ENCODE measurements around the gene TM9SF2.
"Not testable (repeated sequence)": the region's sequence is repeated elsewhere in the genome, so short reads cannot be mapped to it uniquely, and the experiment has no call there.

Gene TM9SF2

GRCh38 chr13:99484473-99484872 is 16.8 kb upstream of the TM9SF2 start:
- WGBS, 2 donors (ENCODE audit: extremely low coverage in 2 of 2, insufficient read length in 2 of 2, insufficient replicate concordance in 1 of 2), result no CpG with 5 or more reads among the region's 4 CpGs
- Histone ChIP-seq H3K4me1 (ENCODE audit: control insufficient read depth in 2 of 2, insufficient read depth in 1 of 2, low read depth in 1 of 2, low read length in 2 of 2) (no peaks in the 10 kb centered on the region), H4K8ac (ENCODE audit: low read depth, low read length) (no peak overlapping the region), H2AK5ac (ENCODE audit: low read depth, low read length) (no peak overlapping the region), H2BK15ac (ENCODE audit: low read length) (no peak overlapping the region), H3K4me3 (ENCODE audit: low read length in 2 of 2) (no peak overlapping the region), H3K9ac (ENCODE audit: low read depth, low read length, poor library complexity) (no peak overlapping the region), H3K27ac (replicated peaks; ENCODE audit: low read length) (no peak overlapping the region), H2BK12ac (ENCODE audit: low read length) (no peak overlapping the region), H3K18ac (ENCODE audit: low read length) (no peak overlapping the region), H4K91ac (ENCODE audit: low read depth, low read length, poor library complexity) (no peak overlapping the region), H2BK120ac (ENCODE audit: low read depth, low read length) (no peak overlapping the region), H3K9me3 (replicated peaks in 1 of 2; ENCODE audit: control insufficient read depth in 2 of 2, insufficient read depth in 1 of 2, low read depth in 1 of 2, low read length in 2 of 2) (no peaks in the 10 kb centered on the region), H3K23ac (ENCODE audit: low read depth, low read length, poor library complexity) (no peak overlapping the region), H2AFZ (ENCODE audit: low read length) (no peak overlapping the region), H3K36me3 (replicated peaks in 1 of 2; ENCODE audit: control insufficient read depth in 2 of 2, insufficient read depth in 2 of 2, low read length in 2 of 2) (no peaks in the 10 kb centered on the region), H2BK5ac (ENCODE audit: low read length) (no peak overlapping the region), H3K4me2 (ENCODE audit: insufficient read depth, low read length, poor library complexity, severe bottlenecking) (no peak overlapping the region), H3K4ac (ENCODE audit: low read length) (no peak overlapping the region), H3K79me1 (ENCODE audit: low read depth, low read length) (no peaks in the 10 kb centered on the region), H3K14ac (ENCODE audit: low read length) (no peak overlapping the region), H3K27me3 (ENCODE audit: control insufficient read depth in 3 of 3, insufficient read depth in 3 of 3, low read depth in 1 of 3, low read length in 3 of 3) (peaks cover 0 to 25% (median 0%) of the 10 kb centered on the region in 3 experiments)
- DNase-seq (ENCODE audit: low spot score), result no peak

- Histone ChIP-seq H3K4me1 (ENCODE audit: control insufficient read depth in 2 of 2, insufficient read depth in 1 of 2, low read depth in 1 of 2, low read length in 2 of 2) (no peaks in the 10 kb centered on the region), H3K4me2 (ENCODE audit: insufficient read depth, low read length, poor library complexity, severe bottlenecking) (no peak overlapping the region), H3K27me3 (ENCODE audit: control insufficient read depth in 3 of 3, insufficient read depth in 3 of 3, low read depth in 1 of 3, low read length in 3 of 3) (peaks cover 0 to 29% (median 0%) of the 10 kb centered on the region in 3 experiments)
These were observed 14.3 kb upstream of the TM9SF2 start for GRCh38 chr13:99486996-99487395.

GRCh38 chr13:99489028-99489427 is 12.2 kb upstream of the TM9SF2 start:
- no peak overlapping the region for H3K4ac ChIP-seq (ENCODE audit: low read length)
- WGBS, 2 donors (ENCODE audit: extremely low coverage in 2 of 2, insufficient read length in 2 of 2, insufficient replicate concordance in 1 of 2), result no CpG with 5 or more reads among the region's 3 CpGs
- H3K23ac ChIP-seq (ENCODE audit: low read depth, low read length, poor library complexity), result no peak overlapping the region
- no peaks in the 10 kb centered on the region for H3K79me1 ChIP-seq (ENCODE audit: low read depth, low read length)
- peaks cover 0 to 25% (median 0%) of the 10 kb centered on the region in 3 experiments for H3K27me3 ChIP-seq (ENCODE audit: control insufficient read depth in 3 of 3, insufficient read depth in 3 of 3, low read depth in 1 of 3, low read length in 3 of 3)
- no peak overlapping the region for H2BK5ac ChIP-seq (ENCODE audit: low read length)
- no peak overlapping the region for H4K91ac ChIP-seq (ENCODE audit: low read depth, low read length, poor library complexity)
- no peak overlapping the region for H2AFZ ChIP-seq (ENCODE audit: low read length)
- no peak overlapping the region for H2BK120ac ChIP-seq (ENCODE audit: low read depth, low read length)
- no peaks in the 10 kb centered on the region for H3K9me3 ChIP-seq (replicated peaks in 1 of 2; ENCODE audit: control insufficient read depth in 2 of 2, insufficient read depth in 1 of 2, low read depth in 1 of 2, low read length in 2 of 2)
- no peak overlapping the region for H2BK15ac ChIP-seq (ENCODE audit: low read length)
- no peak overlapping the region for H2AK5ac ChIP-seq (ENCODE audit: low read depth, low read length)
- H3K14ac ChIP-seq (ENCODE audit: low read length), result no peak overlapping the region
- H3K27ac ChIP-seq (replicated peaks; ENCODE audit: low read length), result no peak overlapping the region
- H3K4me1 ChIP-seq (ENCODE audit: control insufficient read depth in 2 of 2, insufficient read depth in 1 of 2, low read depth in 1 of 2, low read length in 2 of 2), result no peaks in the 10 kb centered on the region
- no peaks in the 10 kb centered on the region for H3K36me3 ChIP-seq (replicated peaks in 1 of 2; ENCODE audit: control insufficient read depth in 2 of 2, insufficient read depth in 2 of 2, low read length in 2 of 2)
- no peak for DNase-seq (ENCODE audit: low spot score)
- no peak overlapping the region for H3K4me2 ChIP-seq (ENCODE audit: insufficient read depth, low read length, poor library complexity, severe bottlenecking)
- no peak overlapping the region for H4K8ac ChIP-seq (ENCODE audit: low read depth, low read length)
- H3K4me3 ChIP-seq (ENCODE audit: low read length in 2 of 2), result no peak overlapping the region
- H3K9ac ChIP-seq (ENCODE audit: low read depth, low read length, poor library complexity), result peak overlapping the region; percentile 45
- H2BK12ac ChIP-seq (ENCODE audit: low read length), result no peak overlapping the region
- H3K18ac ChIP-seq (ENCODE audit: low read length), result no peak overlapping the region

More at GRCh38 chr13:99486996-99487395, 14.3 kb upstream of the TM9SF2 start:
- H3K4ac ChIP-seq (ENCODE audit: low read length), result no peak overlapping the region
- no peak overlapping the region for H3K4me3 ChIP-seq (ENCODE audit: low read length in 2 of 2)
- H2BK120ac ChIP-seq (ENCODE audit: low read depth, low read length), result no peak overlapping the region
- H3K36me3 ChIP-seq (replicated peaks in 1 of 2; ENCODE audit: control insufficient read depth in 2 of 2, insufficient read depth in 2 of 2, low read length in 2 of 2), result no peaks in the 10 kb centered on the region
- no peaks in the 10 kb centered on the region for H3K9me3 ChIP-seq (replicated peaks in 1 of 2; ENCODE audit: control insufficient read depth in 2 of 2, insufficient read depth in 1 of 2, low read depth in 1 of 2, low read length in 2 of 2)
- no peak overlapping the region for H4K91ac ChIP-seq (ENCODE audit: low read depth, low read length, poor library complexity)
- no peaks in the 10 kb centered on the region for H3K79me1 ChIP-seq (ENCODE audit: low read depth, low read length)
- H4K8ac ChIP-seq (ENCODE audit: low read depth, low read length), result no peak overlapping the region
- H2BK5ac ChIP-seq (ENCODE audit: low read length), result no peak overlapping the region
- no peak overlapping the region for H2AFZ ChIP-seq (ENCODE audit: low read length)
- no peak for DNase-seq (ENCODE audit: low spot score)
- no peak overlapping the region for H2BK15ac ChIP-seq (ENCODE audit: low read length)
- no peak overlapping the region for H2AK5ac ChIP-seq (ENCODE audit: low read depth, low read length)
- H3K27ac ChIP-seq (replicated peaks; ENCODE audit: low read length), result no peak overlapping the region
- H3K23ac ChIP-seq (ENCODE audit: low read depth, low read length, poor library complexity), result no peak overlapping the region
- WGBS, 2 donors (ENCODE audit: extremely low coverage in 2 of 2, insufficient read length in 2 of 2, insufficient replicate concordance in 1 of 2), result no CpG with 5 or more reads among the region's 3 CpGs
- H3K9ac ChIP-seq (ENCODE audit: low read depth, low read length, poor library complexity), result no peak overlapping the region
- no peak overlapping the region for H2BK12ac ChIP-seq (ENCODE audit: low read length)
- H3K14ac ChIP-seq (ENCODE audit: low read length), result no peak overlapping the region
- no peak overlapping the region for H3K18ac ChIP-seq (ENCODE audit: low read length)

- H3K79me1 ChIP-seq (ENCODE audit: low read depth, low read length); H2BK15ac ChIP-seq (ENCODE audit: low read length); H2BK12ac ChIP-seq (ENCODE audit: low read length); H4K91ac ChIP-seq (ENCODE audit: low read depth, low read length, poor library complexity); H3K27ac ChIP-seq (replicated peaks; ENCODE audit: low read length); H3K23ac ChIP-seq (ENCODE audit: low read depth, low read length, poor library complexity); H2BK120ac ChIP-seq (ENCODE audit: low read depth, low read length); H2AFZ ChIP-seq (ENCODE audit: low read length); H3K14ac ChIP-seq (ENCODE audit: low read length); H3K4me1 ChIP-seq (ENCODE audit: control insufficient read depth in 2 of 2, insufficient read depth in 1 of 2, low read depth in 1 of 2, low read length in 2 of 2); H4K8ac ChIP-seq (ENCODE audit: low read depth, low read length); H3K36me3 ChIP-seq (replicated peaks in 1 of 2; ENCODE audit: control insufficient read depth in 2 of 2, insufficient read depth in 2 of 2, low read length in 2 of 2); H2BK5ac ChIP-seq (ENCODE audit: low read length); H2AK5ac ChIP-seq (ENCODE audit: low read depth, low read length); H3K9ac ChIP-seq (ENCODE audit: low read depth, low read length, poor library complexity); H3K4me3 ChIP-seq (ENCODE audit: low read length in 2 of 2); H3K4ac ChIP-seq (ENCODE audit: low read length); H3K4me2 ChIP-seq (ENCODE audit: insufficient read depth, low read length, poor library complexity, severe bottlenecking); H3K9me3 ChIP-seq (replicated peaks in 1 of 2; ENCODE audit: control insufficient read depth in 2 of 2, insufficient read depth in 1 of 2, low read depth in 1 of 2, low read length in 2 of 2); H3K18ac ChIP-seq (ENCODE audit: low read length); DNase-seq (ENCODE audit: low spot score): not testable (repeated sequence)
- H3K27me3 ChIP-seq (ENCODE audit: control insufficient read depth in 3 of 3, insufficient read depth in 3 of 3, low read depth in 1 of 3, low read length in 3 of 3), result peaks cover 0 to 18% (median 0%) of the 10 kb centered on the region in 3 experiments
- no CpG with 5 or more reads among the region's 3 CpGs for WGBS, 2 donors (ENCODE audit: extremely low coverage in 2 of 2, insufficient read length in 2 of 2, insufficient replicate concordance in 1 of 2)
These were observed 9.5 kb upstream of the TM9SF2 start for GRCh38 chr13:99491750-99492149.
